Adrenal gland (tissue), 12 donors: ENCODE measurements around the gene MEIS3. TPM values are rescaled to one million over a fixed set of nuclear protein-coding genes. Genes with fewer than 3 reads are reported as not detected.

Experiments used
- DNase-seq, 7 donors: peaks; one replicate each; pipeline ENCODE4 v3.0.0-alpha.2; 2019 to 2020
- H3K27ac ChIP-seq, 5 donors: fragments of 200-600 bp; sonication (generic) in 4 of 5; 1 replicate in 3 of 5; 2 replicates in 2 of 5; pipeline versions ENCODE4 v1.5.1 to v1.8.0; 2016 to 2020; ENCODE audit warnings: mild to moderate bottlenecking in 1 of 5
- H3K27me3 ChIP-seq: fragments of 200-600 bp; 2 replicates; pipeline ENCODE4 v1.8.0; 2021
- H3K36me3 ChIP-seq, 2 donors: fragments of 200-600 bp; replicated peaks in 1 of 2; 1 replicate in 1 of 2; 2 replicates in 1 of 2; pipeline versions ENCODE4 v1.5.1 to v1.8.0; 2018 to 2022
- H3K4me1 ChIP-seq, 2 donors: fragments of 200-600 bp; replicated peaks in 1 of 2; 1 replicate in 1 of 2; 2 replicates in 1 of 2; pipeline versions ENCODE4 v1.5.1 to v1.8.0; 2018 to 2021
- H3K4me3 ChIP-seq, 4 donors: fragments of 200-600 bp; sonication (generic) in 3 of 4; one replicate each; pipeline ENCODE4 v1.5.1; 2016 to 2018
- H3K9me3 ChIP-seq, 3 donors: fragments of 200-600 bp; sonication (generic) in 1 of 3; replicated peaks in 1 of 3; 1 replicate in 2 of 3; 2 replicates in 1 of 3; pipeline versions ENCODE4 v1.5.1 to v1.8.0; 2016 to 2021
- CTCF ChIP-seq, 6 experiments: fragments of 450-650 bp in 4 of 6; fragments of 200-600 bp in 2 of 6; sonication (generic) in 1 of 6; IDR thresholded peaks; 1 replicate in 5 of 6; 2 replicates in 1 of 6; pipeline versions ENCODE4 v1.5.1 to v1.8.0; 2016 to 2021; ENCODE audit warnings: antibody characterized with exemption in 6 of 6, mild to moderate bottlenecking in 2 of 6, moderate library complexity in 1 of 6
- POLR2A ChIP-seq, 2 donors: fragments of 450-650 bp; IDR thresholded peaks; one replicate each; pipeline ENCODE4 v1.6.1; 2017; ENCODE audit warnings: antibody characterized with exemption in 2 of 2, mild to moderate bottlenecking in 2 of 2, moderate library complexity in 1 of 2
- WGBS, 4 donors: extraction: QIAGEN DNeasy Blood & Tissue Kit in 2 of 4; methylation state at CpG; one replicate each; pipeline versions ENCODE4 v1.1.5 to v1.1.7; 2013 to 2017; 5-methylcytosine and 5-hydroxymethylcytosine counted together
- intact Hi-C, 2 donors: fragments of 100-400 bp; cut with DNase I; formaldehyde crosslinking; loops; one replicate each; pipeline versions ENCODE4 v1.14.1 to v1.15.0; 2022 to 2023
- polyA plus RNA-seq, 3 donors: library from polyadenylated mRNA; stranded (reverse); fragments of 200-250 nt in 2 of 3; fragments of 350-450 nt in 1 of 3; fragmentation: Illumina TruSeq in 1 of 3; extraction: RNeasy Lipid Tissue Mini Kit (QIAGEN cat#74804) in 1 of 3; gene quantifications; one replicate each; pipeline ENCODE4 v1.2.3, GENCODE V29; 2013 to 2014
- total RNA-seq, 9 donors: library from RNA; depleted of rRNA in 4 of 9; stranded (reverse); fragments of >200 nt in 4 of 9; fragments of 120-200 nt in 1 of 9; fragmentation: NEBNext Ultra II Directional in 1 of 9; extraction: Animal tissue kit (Norgen Biotek cat#: 25700) in 1 of 9; gene quantifications; one replicate each; pipeline versions ENCODE4 v1.1.0 to v1.2.4, GENCODE V29; 2013 to 2023
- donor health status: healthy with polysubstance abuse.
- donor health status: Bipolar disorder and iron deficiency.
- donor health status: DM: yes; HTN: yes; CAD: no.
- donor health status: DM: no; HTN: no; CAD: no.
- donor health status: DM: no; HTN: no; CAD: no.
- donor health status: DM: yes; HTN: yes; CAD: no.

Gene MEIS3
- total and polyA plus RNA-seq, 12 donors = 2.1 to 15.5 (median 5.1) TPM

GRCh38 chr19:47408156-47408938 lies 11.0 kb downstream of the MEIS3 start:
- TF ChIP-seq POLR2A (IDR thresholded peaks at IDR 0.05) (no peak), CTCF (IDR thresholded peaks at IDR 0.05) (no peak)
- intact Hi-C loops = no loop called here

DNA sequence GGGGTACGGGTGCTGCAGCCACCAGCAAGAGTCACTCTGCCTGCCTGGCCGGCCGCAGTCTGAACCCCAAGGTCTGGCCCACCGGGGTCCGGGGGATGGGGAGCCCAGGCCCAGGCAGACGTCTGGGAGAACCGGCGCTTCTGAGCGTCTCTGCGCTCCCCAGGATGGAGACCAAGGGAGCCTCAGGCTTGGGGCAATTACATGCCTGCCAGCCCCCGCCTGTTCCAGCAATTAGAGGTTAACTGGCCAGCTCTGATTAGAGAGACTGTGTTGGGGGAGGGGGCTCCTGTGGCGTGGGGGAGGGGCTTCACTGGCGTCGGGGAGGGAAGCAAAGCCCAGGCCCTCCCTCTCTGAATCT lies 11.9 kb downstream of the MEIS3 start:
- intact Hi-C loops = no loop called here
- DNase-seq = no peak
- no peak overlapping the region for H3K4me3 ChIP-seq
- TF ChIP-seq CTCF (IDR thresholded peaks at IDR 0.05) (no peak), POLR2A (IDR thresholded peaks at IDR 0.05) (no peak)
- H3K36me3 ChIP-seq = no peaks in the 10 kb centered on the region
- no peak overlapping the region for H3K27ac ChIP-seq
- H3K27me3 ChIP-seq = peaks cover 19% of the 10 kb centered on the region
- 0 to 23% (median 19%) methylated on average over 2 to 14 of the region's 14 CpGs for WGBS, 4 donors
- no peaks in the 10 kb centered on the region for H3K4me1 ChIP-seq
- H3K9me3 ChIP-seq = no peaks in the 10 kb centered on the region

More at GRCh38 chr19:47408156-47408938, 11.0 kb downstream of the MEIS3 start:
- Histone ChIP-seq H3K4me1 (no peaks in the 10 kb centered on the region), H3K27me3 (peaks cover 19% of the 10 kb centered on the region), H3K9me3 (no peaks in the 10 kb centered on the region), H3K27ac (no peak overlapping the region), H3K36me3 (no peaks in the 10 kb centered on the region), H3K4me3 (no peak overlapping the region)
- WGBS, 4 donors = 84 to 88% (median 85%) methylated on average over 14 of the region's 14 CpGs
- no peak for DNase-seq

DNA sequence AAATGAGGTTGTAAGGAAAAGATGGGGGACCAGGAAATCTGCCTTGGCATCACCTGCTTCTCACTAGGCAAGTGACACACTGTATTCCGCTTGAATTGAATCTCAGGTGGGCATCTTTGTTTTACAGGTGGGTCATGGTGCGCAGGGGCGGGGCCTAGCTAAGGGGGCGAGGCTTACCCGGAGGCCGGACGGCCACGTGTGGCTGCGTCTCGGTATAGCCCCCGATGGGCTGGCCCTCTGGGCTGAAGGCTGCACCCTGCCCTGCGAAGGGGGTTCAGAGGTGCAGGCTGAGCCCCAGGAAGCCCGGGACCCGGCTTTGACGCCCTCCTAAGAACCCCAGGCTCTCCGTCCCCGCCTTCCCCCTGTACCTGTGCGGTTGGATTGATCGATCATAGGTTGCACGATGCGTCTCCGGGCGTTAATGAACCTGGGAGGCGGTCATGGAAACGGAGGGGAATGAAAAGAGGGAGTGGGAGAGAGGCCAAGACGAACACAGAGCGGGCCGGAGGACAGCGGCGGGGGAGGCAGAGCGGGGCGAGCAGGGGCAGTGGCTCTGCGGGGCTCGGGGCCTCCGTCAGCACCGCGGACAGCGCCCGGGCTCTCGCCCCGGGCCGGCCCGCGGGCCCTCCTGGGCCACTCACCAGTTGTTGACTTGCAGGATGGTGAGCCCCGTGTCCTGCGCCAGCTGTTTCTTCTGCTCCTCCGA lies 12.5 kb downstream of the MEIS3 start:
- TF ChIP-seq POLR2A (IDR thresholded peaks at IDR 0.05) = no peak
- TF ChIP-seq CTCF (IDR thresholded peaks at IDR 0.05) = no peak
- Histone ChIP-seq H3K4me3 (no peak overlapping the region), H3K9me3 (no peaks in the 10 kb centered on the region), H3K27me3 (peaks cover 19% of the 10 kb centered on the region), H3K27ac (no peak overlapping the region), H3K36me3 (no peaks in the 10 kb centered on the region), H3K4me1 (no peaks in the 10 kb centered on the region)
- intact Hi-C loops = no loop called here
- DNase-seq = peak in 2 of 7 donors; percentile 24 to 34
- WGBS, 4 donors = 17 to 25% (median 21%) methylated on average over 12 to 47 of the region's 47 CpGs

- H3K4me1 ChIP-seq = no peaks in the 10 kb centered on the region
- peaks cover 19% of the 10 kb centered on the region for H3K27me3 ChIP-seq
- intact Hi-C loops = no loop called here
- H3K27ac ChIP-seq = no peak overlapping the region
- DNase-seq = no peak
- TF ChIP-seq POLR2A (IDR thresholded peaks at IDR 0.05) (no peak), CTCF (IDR thresholded peaks at IDR 0.05) (no peak)
- no peak overlapping the region for H3K4me3 ChIP-seq
- WGBS, 4 donors = 84 to 96% (median 90%) methylated on average over 5 of the region's 5 CpGs
- no peaks in the 10 kb centered on the region for H3K36me3 ChIP-seq
- H3K9me3 ChIP-seq = no peaks in the 10 kb centered on the region
Observed at GRCh38 chr19:47405854-47406417, 13.4 kb downstream of the MEIS3 start.
